Endodermal cell (in vitro differentiated cells): Measurements from ENCODE around the gene SOCS7. TPM values are rescaled to one million over a fixed set of nuclear protein-coding genes. Genes with fewer than 3 reads are reported as not detected.

Experiments
- DNase-seq: peaks from one replicate; pipeline ENCODE4 v3.0.0-alpha.2; 2017
- H3K27ac ChIP-seq: 2 replicates; pipeline ENCODE4 v1.5.1; 2013; ENCODE audit warnings: mild to moderate bottlenecking, low read depth, low read length, moderate library complexity
- H3K27me3 ChIP-seq: 2 replicates; pipeline ENCODE4 v1.6.1; 2013; ENCODE audit warnings: mild to moderate bottlenecking, low read length, moderate library complexity; ENCODE audit not compliant: insufficient read depth, control insufficient read depth, poor library complexity, severe bottlenecking
- H3K36me3 ChIP-seq: 2 replicates; pipeline ENCODE4 v1.7.0; 2013; ENCODE audit warnings: mild to moderate bottlenecking, low read length, moderate library complexity; ENCODE audit not compliant: control insufficient read depth, insufficient read depth
- H3K4me1 ChIP-seq: one replicate; pipeline ENCODE4 v1.7.0; 2013; ENCODE audit warnings: low read length; ENCODE audit not compliant: control insufficient read depth, insufficient read depth
- H3K4me3 ChIP-seq: 2 replicates; pipeline ENCODE4 v1.5.1; 2013; ENCODE audit warnings: mild to moderate bottlenecking, low read length, moderate library complexity
- H3K9ac ChIP-seq: 2 replicates; pipeline ENCODE4 v1.6.1; 2013; ENCODE audit warnings: mild to moderate bottlenecking, low read length, moderate library complexity; ENCODE audit not compliant: poor library complexity, severe bottlenecking; ENCODE audit errors: extremely low read depth
- H3K9me3 ChIP-seq: 2 replicates; pipeline ENCODE4 v1.6.1; 2013; ENCODE audit warnings: mild to moderate bottlenecking, low read length, moderate library complexity; ENCODE audit not compliant: control insufficient read depth
- H3K27ac Mint-ChIP-seq: 2 replicates; pipeline ENCODE4 v1.8.0; 2020; ENCODE audit warnings: mixed read lengths
- H3K27me3 Mint-ChIP-seq: 2 replicates; pipeline ENCODE4 v1.8.0; 2021; ENCODE audit warnings: mild to moderate bottlenecking, mixed read lengths; ENCODE audit not compliant: insufficient read depth
- H3K36me3 Mint-ChIP-seq: 2 replicates; pipeline ENCODE4 v1.8.0; 2020; ENCODE audit warnings: low read depth, mixed read lengths
- H3K4me1 Mint-ChIP-seq: 2 replicates; pipeline ENCODE4 v1.8.0; 2020; ENCODE audit warnings: mixed read lengths
- H3K4me3 Mint-ChIP-seq: 2 replicates; pipeline ENCODE4 v1.8.0; 2020; ENCODE audit warnings: mild to moderate bottlenecking, moderate library complexity, mixed read lengths
- H3K9me3 Mint-ChIP-seq: 2 replicates; pipeline ENCODE4 v1.8.0; 2020; ENCODE audit warnings: mild to moderate bottlenecking, mixed read lengths
- WGBS, 2 experiments: methylation state at CpG; one replicate each; pipeline versions ENCODE4 v1.1.5 to v1.1.7; 2013; ENCODE audit warnings: missing lambda C conversion rate in 2 of 2, mixed read lengths in 1 of 2; ENCODE audit not compliant: insufficient coverage in 1 of 2, insufficient read length in 1 of 2; 5-methylcytosine and 5-hydroxymethylcytosine counted together
- total RNA-seq, 2 donors: library from RNA; stranded (reverse); fragmentation: NEBNext Ultra II Directional in 1 of 2; extraction: Animal tissue kit (Norgen Biotek cat#: 25700) in 1 of 2; gene quantifications; 2 replicates in 1 of 2; 3 replicates in 1 of 2; pipeline ENCODE4 v1.2.1, GENCODE V29; 2021
- TF ChIP-seq, protein P1 (sequence below): fragments of 200-600 bp; sonication (generic); conservative IDR thresholded peaks from 2 replicates; pipeline ENCODE4 v1.5.0; 2021; ENCODE audit warnings: antibody characterized with exemption, mild to moderate bottlenecking

SOCS7 gene
- total RNA-seq, 2 donors from 2014 or later: 24.4 to 28.1 TPM

DNA sequence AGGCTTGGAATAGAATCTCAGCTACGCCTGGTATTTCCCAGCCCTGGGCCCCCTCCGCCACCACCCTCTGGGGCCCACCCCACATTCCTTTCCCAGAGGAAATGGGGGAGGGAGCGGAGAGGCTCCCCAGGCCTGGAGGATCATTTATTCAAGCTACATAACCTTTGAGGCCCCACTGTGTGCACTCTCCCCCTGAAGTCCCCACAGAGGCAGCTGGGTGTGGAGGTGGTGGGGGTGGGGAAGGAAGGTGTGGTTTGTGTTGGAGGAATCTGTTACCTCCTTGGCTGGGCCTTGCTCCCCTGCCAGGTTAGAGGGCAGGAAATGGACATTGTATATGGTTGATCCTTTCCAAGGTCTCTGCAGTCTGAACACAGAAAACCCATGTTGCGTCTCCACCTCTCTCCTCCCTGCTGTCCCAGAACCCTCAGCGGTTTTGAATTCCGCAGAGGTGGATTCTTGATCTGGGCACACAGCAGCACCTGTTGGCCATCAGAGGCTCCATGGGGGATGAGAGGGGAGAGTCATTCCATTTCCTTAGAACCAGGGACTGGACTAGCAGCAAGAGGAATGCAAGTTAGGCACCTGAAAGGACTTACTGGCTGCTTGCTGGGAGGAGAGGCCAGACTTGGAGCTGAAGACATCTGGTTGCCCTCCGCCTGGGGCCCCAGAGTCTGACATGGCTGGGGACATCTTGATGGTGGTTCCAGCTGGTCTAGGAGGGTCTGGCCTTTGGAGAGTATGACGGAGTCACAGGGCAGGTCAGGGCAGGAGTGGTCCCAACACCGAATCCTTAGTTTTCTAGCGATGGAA is 99.6 kb downstream of the SOCS7 start:
- peak overlapping the region; percentile 68 for H3K4me3 Mint-ChIP-seq
- peak overlapping the region; percentile 90 for H3K27ac Mint-ChIP-seq
- TF ChIP-seq, protein P1, sequence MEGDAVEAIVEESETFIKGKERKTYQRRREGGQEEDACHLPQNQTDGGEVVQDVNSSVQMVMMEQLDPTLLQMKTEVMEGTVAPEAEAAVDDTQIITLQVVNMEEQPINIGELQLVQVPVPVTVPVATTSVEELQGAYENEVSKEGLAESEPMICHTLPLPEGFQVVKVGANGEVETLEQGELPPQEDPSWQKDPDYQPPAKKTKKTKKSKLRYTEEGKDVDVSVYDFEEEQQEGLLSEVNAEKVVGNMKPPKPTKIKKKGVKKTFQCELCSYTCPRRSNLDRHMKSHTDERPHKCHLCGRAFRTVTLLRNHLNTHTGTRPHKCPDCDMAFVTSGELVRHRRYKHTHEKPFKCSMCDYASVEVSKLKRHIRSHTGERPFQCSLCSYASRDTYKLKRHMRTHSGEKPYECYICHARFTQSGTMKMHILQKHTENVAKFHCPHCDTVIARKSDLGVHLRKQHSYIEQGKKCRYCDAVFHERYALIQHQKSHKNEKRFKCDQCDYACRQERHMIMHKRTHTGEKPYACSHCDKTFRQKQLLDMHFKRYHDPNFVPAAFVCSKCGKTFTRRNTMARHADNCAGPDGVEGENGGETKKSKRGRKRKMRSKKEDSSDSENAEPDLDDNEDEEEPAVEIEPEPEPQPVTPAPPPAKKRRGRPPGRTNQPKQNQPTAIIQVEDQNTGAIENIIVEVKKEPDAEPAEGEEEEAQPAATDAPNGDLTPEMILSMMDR: no peak
- H3K36me3 Mint-ChIP-seq: no peaks in the 10 kb centered on the region
- Histone ChIP-seq H3K27ac (peak overlapping the region; percentile 3), H3K4me1 (peaks cover 30% of the 10 kb centered on the region), H3K36me3 (no peaks in the 10 kb centered on the region), H3K9me3 (no peaks in the 10 kb centered on the region), H3K4me3 (peak overlapping the region; percentile 45), H3K9ac (no peak overlapping the region), H3K27me3 (peaks cover 9% of the 10 kb centered on the region)
- H3K27me3 Mint-ChIP-seq: peaks cover 29% of the 10 kb centered on the region
- DNase-seq: peak; percentile 97
- 36 to 43% methylated on average over 4 to 9 of the region's 10 CpGs for WGBS, 2 experiments
- H3K9me3 Mint-ChIP-seq: no peaks in the 10 kb centered on the region
- H3K4me1 Mint-ChIP-seq: peaks cover 47% of the 10 kb centered on the region

DNA sequence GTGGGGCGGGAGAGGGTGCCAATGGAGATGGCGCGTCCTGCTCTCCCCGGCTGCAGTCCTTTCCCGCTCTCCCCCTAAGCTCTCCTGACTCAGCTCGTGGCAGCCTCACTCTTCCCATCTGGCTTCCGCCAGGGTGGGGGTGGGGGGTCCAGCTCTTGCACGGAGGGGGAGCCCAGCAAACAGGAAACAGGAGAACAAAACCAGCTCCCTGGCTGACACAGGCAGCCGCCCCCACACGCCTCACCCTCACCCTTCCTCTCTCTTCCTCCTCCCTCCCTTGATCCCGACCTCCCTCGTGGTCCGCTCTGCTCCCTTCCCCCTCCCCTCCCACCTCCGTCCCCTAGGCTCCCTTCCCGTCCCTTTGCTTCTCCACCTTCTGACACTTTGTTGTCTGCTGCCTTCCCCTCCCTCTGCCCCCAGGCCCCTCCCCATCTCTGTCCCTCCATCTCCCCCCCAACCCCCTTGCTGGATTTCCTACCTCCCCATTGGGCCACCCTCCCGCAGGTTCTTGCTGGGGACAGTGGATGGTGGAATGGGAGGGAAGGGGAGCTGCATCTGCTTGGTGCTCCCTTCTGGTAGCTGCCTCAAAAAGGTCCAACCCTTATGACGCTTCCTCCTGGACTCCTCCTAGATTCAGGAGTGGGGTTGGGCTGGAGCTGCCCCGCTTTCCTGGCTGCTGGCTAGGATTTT is 100.3 kb downstream of the SOCS7 start:
- H3K27me3 ChIP-seq: peaks cover 9% of the 10 kb centered on the region
- no peak overlapping the region for H3K9ac ChIP-seq
- no peaks in the 10 kb centered on the region for H3K36me3 ChIP-seq
- Mint-ChIP-seq H3K9me3 (no peaks in the 10 kb centered on the region), H3K36me3 (no peaks in the 10 kb centered on the region), H3K4me3 (peak overlapping the region; percentile 68), H3K4me1 (peaks cover 52% of the 10 kb centered on the region), H3K27me3 (peaks cover 29% of the 10 kb centered on the region), H3K27ac (peak overlapping the region; percentile 90)
- H3K4me1 ChIP-seq: peaks cover 34% of the 10 kb centered on the region
- 9 to 31% methylated on average over 7 to 17 of the region's 18 CpGs for WGBS, 2 experiments
- TF ChIP-seq, protein P1: no peak
- peak; percentile 96 for DNase-seq
- no peaks in the 10 kb centered on the region for H3K9me3 ChIP-seq
- no peak overlapping the region for H3K27ac ChIP-seq
- H3K4me3 ChIP-seq: peak overlapping the region; percentile 45

GRCh38 chr17:38452719-38453118 is 101.1 kb downstream of the SOCS7 start:
- Histone ChIP-seq H3K36me3 (no peaks in the 10 kb centered on the region), H3K9ac (no peak overlapping the region), H3K4me3 (no peak overlapping the region), H3K27ac (no peak overlapping the region), H3K9me3 (no peaks in the 10 kb centered on the region), H3K4me1 (peaks cover 34% of the 10 kb centered on the region), H3K27me3 (peaks cover 9% of the 10 kb centered on the region)
- Mint-ChIP-seq H3K4me3 (peak overlapping the region; percentile 68), H3K36me3 (no peaks in the 10 kb centered on the region), H3K4me1 (peaks cover 52% of the 10 kb centered on the region), H3K27me3 (peaks cover 30% of the 10 kb centered on the region), H3K9me3 (no peaks in the 10 kb centered on the region), H3K27ac (peak overlapping the region; percentile 39)
- peak; percentile 79 for DNase-seq
- WGBS, 2 experiments: 93 to 94% methylated on average over 3 to 6 of the region's 6 CpGs
- TF ChIP-seq, protein P1: no peak
